Effector memory CD8-positive, alpha-beta T cell (primary cell): ENCODE results near the gene MTX2.
"Not testable (repeated sequence)": the region's sequence is repeated elsewhere in the genome, so short reads cannot be mapped to it uniquely, and the experiment has no call there.

Source experiments
- ATAC-seq: fragments of 150-1000 bp; cut with Tn5 transposase; replicated peaks from 2 replicates; pipeline ENCODE4 v1.10.0; 2021; ENCODE audit warnings: mild to moderate bottlenecking, moderate library complexity
- DNase-seq, 3 experiments: peaks; one replicate each; pipeline ENCODE4 v3.0.0; 2021
- H3K27ac Mint-ChIP-seq, 2 donors: one replicate each; pipeline ENCODE4 v1.8.0; 2022; ENCODE audit warnings: mild to moderate bottlenecking in 2 of 2, mixed read lengths in 2 of 2, moderate library complexity in 2 of 2
- H3K27me3 Mint-ChIP-seq, 2 donors: one replicate each; pipeline ENCODE4 v1.8.0; 2022; ENCODE audit warnings: mixed read lengths in 2 of 2
- H3K36me3 Mint-ChIP-seq: one replicate; pipeline ENCODE4 v1.8.0; 2022; ENCODE audit warnings: mild to moderate bottlenecking, moderate library complexity, mixed read lengths; ENCODE audit not compliant: insufficient read depth
- H3K4me1 Mint-ChIP-seq, 2 donors: one replicate each; pipeline ENCODE4 v1.8.0; 2022; ENCODE audit warnings: low read depth in 2 of 2, mixed read lengths in 2 of 2
- H3K4me3 Mint-ChIP-seq, 2 donors: one replicate each; pipeline ENCODE4 v1.8.0; 2022; ENCODE audit warnings: mild to moderate bottlenecking in 2 of 2, mixed read lengths in 2 of 2, moderate library complexity in 2 of 2
- H3K9me3 Mint-ChIP-seq, 2 donors: one replicate each; pipeline ENCODE4 v1.8.0; 2022; ENCODE audit warnings: mixed read lengths in 2 of 2

Gene MTX2

GRCh38 chr2:176297737-176298136 is 28.5 kb downstream of the MTX2 start:
- no peak overlapping the region for H3K4me3 Mint-ChIP-seq
- no peak overlapping the region for H3K27ac Mint-ChIP-seq
- DNase-seq = no peak
- H3K9me3 Mint-ChIP-seq = no peaks in the 10 kb centered on the region
- H3K27me3 Mint-ChIP-seq = no peaks in the 10 kb centered on the region
- H3K4me1 Mint-ChIP-seq = peaks cover 6 to 9% of the 10 kb centered on the region in 2 donors
- no peaks in the 10 kb centered on the region for H3K36me3 Mint-ChIP-seq
- ATAC-seq = no peak

- not testable (repeated sequence) for H3K27me3 Mint-ChIP-seq, H3K36me3 Mint-ChIP-seq, H3K4me3 Mint-ChIP-seq, H3K4me1 Mint-ChIP-seq, H3K9me3 Mint-ChIP-seq, H3K27ac Mint-ChIP-seq, ATAC-seq, DNase-seq
These were observed 36.8 kb downstream of the MTX2 start for GRCh38 chr2:176306020-176306419.

- DNase-seq (no peak), ATAC-seq (no peak)
- Mint-ChIP-seq H3K27ac (no peak overlapping the region), H3K4me3 (no peak overlapping the region), H3K4me1 (no peaks in the 10 kb centered on the region), H3K36me3 (no peaks in the 10 kb centered on the region), H3K9me3 (no peaks in the 10 kb centered on the region), H3K27me3 (no peaks in the 10 kb centered on the region)
These were observed 48.0 kb downstream of the MTX2 start for GRCh38 chr2:176317199-176317598.

DNA sequence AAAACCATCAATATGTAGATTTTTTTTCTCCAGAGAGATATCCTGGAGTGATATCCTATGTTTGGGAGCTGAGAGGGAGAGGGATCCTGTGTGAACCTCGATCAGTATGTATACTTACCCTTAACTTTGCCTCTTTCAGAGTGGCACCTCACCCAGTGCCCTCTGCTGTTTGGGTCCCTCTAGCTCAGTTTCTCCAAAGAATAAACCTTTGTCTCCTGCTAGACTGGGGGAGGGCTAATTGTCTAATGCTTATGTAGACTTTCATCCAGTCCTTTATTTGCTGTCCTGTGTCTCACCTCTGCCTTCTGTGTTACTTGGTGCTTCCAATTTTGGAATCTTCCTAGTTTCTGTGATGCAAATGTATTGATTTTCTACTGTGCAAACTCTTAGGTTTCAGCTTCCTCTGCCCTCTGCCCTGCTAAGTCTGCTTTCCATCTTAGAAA is 48.4 kb downstream of the MTX2 start:
- no peaks in the 10 kb centered on the region for H3K4me1 Mint-ChIP-seq
- no peak overlapping the region for H3K27ac Mint-ChIP-seq
- DNase-seq (no peak), ATAC-seq (no peak)
- no peaks in the 10 kb centered on the region for H3K36me3 Mint-ChIP-seq
- H3K4me3 Mint-ChIP-seq = no peak overlapping the region
- no peaks in the 10 kb centered on the region for H3K27me3 Mint-ChIP-seq
- no peaks in the 10 kb centered on the region for H3K9me3 Mint-ChIP-seq

GRCh38 chr2:176321916-176322315 is 52.7 kb downstream of the MTX2 start:
- Mint-ChIP-seq H3K9me3 (no peaks in the 10 kb centered on the region), H3K4me3 (no peak overlapping the region), H3K27me3 (no peaks in the 10 kb centered on the region), H3K4me1 (no peaks in the 10 kb centered on the region), H3K27ac (no peak overlapping the region), H3K36me3 (no peaks in the 10 kb centered on the region)
- ATAC-seq (no peak), DNase-seq (no peak)

GRCh38 chr2:176324862-176325261 is 55.6 kb downstream of the MTX2 start:
- no peak for DNase-seq
- Mint-ChIP-seq H3K4me3 (no peak overlapping the region), H3K36me3 (peaks cover 3% of the 10 kb centered on the region), H3K9me3 (no peaks in the 10 kb centered on the region), H3K27me3 (no peaks in the 10 kb centered on the region), H3K27ac (no peak overlapping the region), H3K4me1 (no peaks in the 10 kb centered on the region)
- ATAC-seq = no peak

GRCh38 chr2:176325732-176326131 is 56.5 kb downstream of the MTX2 start:
- H3K9me3 Mint-ChIP-seq = no peaks in the 10 kb centered on the region
- no peak overlapping the region for H3K4me3 Mint-ChIP-seq
- H3K27me3 Mint-ChIP-seq = no peaks in the 10 kb centered on the region
- no peak overlapping the region for H3K27ac Mint-ChIP-seq
- peaks cover 3% of the 10 kb centered on the region for H3K36me3 Mint-ChIP-seq
- ATAC-seq = no peak
- no peaks in the 10 kb centered on the region for H3K4me1 Mint-ChIP-seq
- DNase-seq = no peak

DNA sequence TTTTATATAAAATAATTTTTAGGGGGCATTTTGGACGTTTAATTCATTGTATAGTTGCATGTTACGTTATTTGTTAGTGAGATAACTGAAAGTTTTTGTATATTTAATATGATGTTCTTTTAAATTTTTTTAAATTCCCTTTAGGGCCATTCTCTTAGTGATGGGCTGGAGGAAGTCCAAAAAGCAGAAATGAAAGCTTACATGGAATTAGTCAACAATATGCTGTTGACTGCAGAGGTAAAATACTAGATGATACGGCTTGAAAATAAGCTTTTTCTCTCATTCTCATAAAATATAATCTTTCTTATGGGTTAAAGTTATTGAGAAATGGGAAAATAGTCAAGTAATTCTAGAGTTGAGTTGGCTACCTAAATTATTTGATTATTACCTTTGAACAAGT is 58.9 kb downstream of the MTX2 start:
- H3K27me3 Mint-ChIP-seq = no peaks in the 10 kb centered on the region
- H3K4me3 Mint-ChIP-seq = no peak overlapping the region
- H3K36me3 Mint-ChIP-seq = peaks cover 6% of the 10 kb centered on the region
- no peaks in the 10 kb centered on the region for H3K4me1 Mint-ChIP-seq
- ATAC-seq (no peak), DNase-seq (no peak)
- no peaks in the 10 kb centered on the region for H3K9me3 Mint-ChIP-seq
- no peak overlapping the region for H3K27ac Mint-ChIP-seq

GRCh38 chr2:176330612-176331011 is 61.4 kb downstream of the MTX2 start:
- Mint-ChIP-seq H3K4me3 (no peak overlapping the region), H3K9me3 (no peaks in the 10 kb centered on the region), H3K4me1 (no peaks in the 10 kb centered on the region), H3K27me3 (no peaks in the 10 kb centered on the region), H3K36me3 (peaks cover 6% of the 10 kb centered on the region), H3K27ac (no peak overlapping the region)
- ATAC-seq = no peak
- DNase-seq = no peak

DNA sequence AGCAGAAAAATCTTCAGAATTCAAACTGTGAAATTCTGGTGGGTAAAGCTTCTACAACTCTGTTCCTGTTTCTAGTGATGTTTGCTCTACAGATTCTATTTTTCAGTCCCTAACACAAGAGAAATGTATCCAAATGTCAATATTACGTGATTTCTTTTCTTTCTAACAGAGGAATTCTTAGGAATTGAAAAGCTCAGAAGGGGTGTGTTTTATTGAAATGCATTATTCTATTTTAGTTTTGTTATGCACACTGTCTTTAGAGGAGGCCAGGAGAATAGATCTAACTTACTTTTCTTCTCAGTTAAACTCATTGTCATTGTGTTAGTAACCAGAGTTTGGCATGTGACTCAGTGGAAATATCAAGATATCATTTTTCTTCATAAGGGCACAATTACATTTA is 62.4 kb downstream of the MTX2 start:
- Mint-ChIP-seq H3K27ac (no peak overlapping the region), H3K36me3 (peaks cover 6% of the 10 kb centered on the region), H3K27me3 (no peaks in the 10 kb centered on the region), H3K4me3 (no peak overlapping the region), H3K4me1 (no peaks in the 10 kb centered on the region), H3K9me3 (no peaks in the 10 kb centered on the region)
- ATAC-seq (no peak), DNase-seq (no peak)

- DNase-seq = no peak
- peaks cover 0 to 7% of the 10 kb centered on the region in 2 donors for H3K9me3 Mint-ChIP-seq
- H3K27ac Mint-ChIP-seq = no peak overlapping the region
- H3K4me3 Mint-ChIP-seq = no peak overlapping the region
- no peak for ATAC-seq
- H3K27me3 Mint-ChIP-seq = no peaks in the 10 kb centered on the region
- H3K36me3 Mint-ChIP-seq = peaks cover 4% of the 10 kb centered on the region
- no peaks in the 10 kb centered on the region for H3K4me1 Mint-ChIP-seq
These were observed 65.5 kb downstream of the MTX2 start for GRCh38 chr2:176334729-176335128.

DNA sequence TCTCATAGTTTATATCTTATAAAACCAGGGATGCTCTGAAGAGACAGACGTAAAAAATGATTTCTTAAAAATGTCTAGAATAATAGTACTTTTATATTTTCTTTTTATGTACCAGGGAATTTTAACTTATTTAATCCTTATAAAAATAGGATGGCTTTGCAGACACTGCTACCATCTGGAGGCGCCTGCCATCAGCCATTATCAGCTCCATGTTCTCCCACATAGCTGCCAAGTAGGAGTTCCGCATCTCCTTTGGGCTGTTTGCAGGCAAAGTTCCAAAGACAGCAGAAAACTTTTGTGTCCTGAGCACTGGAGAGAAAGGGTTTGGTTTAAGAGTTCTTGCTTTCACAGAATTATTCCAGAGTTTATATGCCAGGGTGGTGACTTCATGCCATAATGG is 69.2 kb downstream of the MTX2 start:
- H3K27me3 Mint-ChIP-seq = no peaks in the 10 kb centered on the region
- H3K4me3 Mint-ChIP-seq = no peak overlapping the region
- ATAC-seq (no peak), DNase-seq (no peak)
- H3K4me1 Mint-ChIP-seq = no peaks in the 10 kb centered on the region
- no peaks in the 10 kb centered on the region for H3K36me3 Mint-ChIP-seq
- H3K9me3 Mint-ChIP-seq = peaks cover 0 to 7% of the 10 kb centered on the region in 2 donors
- no peak overlapping the region for H3K27ac Mint-ChIP-seq

GRCh38 chr2:176339208-176339607 is 70.0 kb downstream of the MTX2 start:
- Mint-ChIP-seq H3K36me3 (no peaks in the 10 kb centered on the region), H3K4me3 (no peak overlapping the region), H3K27ac (no peak overlapping the region), H3K27me3 (no peaks in the 10 kb centered on the region), H3K4me1 (no peaks in the 10 kb centered on the region), H3K9me3 (peaks cover 0 to 7% of the 10 kb centered on the region in 2 donors)
- ATAC-seq = no peak
- no peak for DNase-seq

DNA sequence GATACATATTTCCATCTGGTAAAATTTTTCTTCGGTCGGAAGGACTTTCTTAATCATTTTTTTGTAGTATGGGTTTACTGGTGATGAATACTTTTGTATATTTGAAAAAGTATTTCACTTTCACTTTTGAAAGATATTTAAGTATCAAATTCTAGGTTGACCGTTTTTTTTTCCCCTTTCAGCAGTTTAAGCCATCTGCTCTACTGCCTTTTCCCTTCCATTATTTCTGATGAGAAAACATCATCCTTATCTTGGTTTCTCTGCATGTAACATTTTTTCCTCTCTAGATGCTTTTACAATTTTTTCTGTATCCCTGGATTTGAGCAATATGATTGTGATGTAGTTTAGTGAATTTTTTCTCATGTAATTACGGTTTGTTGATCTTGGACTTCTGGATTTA is 87.0 kb downstream of the MTX2 start:
- Mint-ChIP-seq H3K27me3 (peaks cover 16 to 23% of the 10 kb centered on the region in 2 donors), H3K36me3 (peaks cover 3% of the 10 kb centered on the region), H3K9me3 (no peaks in the 10 kb centered on the region), H3K27ac (no peak overlapping the region), H3K4me3 (no peak overlapping the region), H3K4me1 (peaks cover 0 to 2% of the 10 kb centered on the region in 2 donors)
- no peak for DNase-seq
- no peak for ATAC-seq
